Esophagus muscularis mucosa (tissue), 4 donors: ENCODE data around the gene CMTR1. TPM values are rescaled to one million over a fixed set of nuclear protein-coding genes. Genes with fewer than 3 reads are reported as not detected.

Experiments used
- DNase-seq: peaks from one replicate; pipeline ENCODE4 v3.0.0-alpha.2; 2017; ENCODE audit errors: extremely low spot score
- H3K27ac ChIP-seq, 4 donors: fragments of 200-600 bp; sonication (generic); replicated peaks in 1 of 4; 1 replicate in 3 of 4; 2 replicates in 1 of 4; pipeline ENCODE4 v1.5.1; 2016 to 2019; ENCODE audit warnings: mild to moderate bottlenecking in 1 of 4
- H3K27me3 ChIP-seq, 4 donors: fragments of 200-600 bp; sonication (generic); one replicate each; pipeline versions ENCODE4 v1.5.1 to v1.6.0; 2016 to 2019
- H3K36me3 ChIP-seq, 4 donors: fragments of 200-600 bp; sonication (generic); one replicate each; pipeline ENCODE4 v1.5.1; 2016 to 2019
- H3K4me1 ChIP-seq, 4 donors: fragments of 200-600 bp; sonication (generic); one replicate each; pipeline ENCODE4 v1.5.1; 2016 to 2019
- H3K4me3 ChIP-seq, 4 donors: fragments of 200-600 bp; sonication (generic); 1 replicate in 2 of 4; 2 replicates in 2 of 4; pipeline ENCODE4 v1.5.1; 2016 to 2019; ENCODE audit warnings: mild to moderate bottlenecking in 4 of 4, moderate library complexity in 1 of 4
- H3K9me3 ChIP-seq, 4 donors: fragments of 200-600 bp; sonication (generic); 1 replicate in 3 of 4; 2 replicates in 1 of 4; pipeline ENCODE4 v1.5.1; 2016 to 2019
- EP300 ChIP-seq: sonication (generic); formaldehyde crosslinking; IDR thresholded peaks from one replicate; pipeline ENCODE4 v1.6.1; 2017; ENCODE audit warnings: antibody characterized with exemption
- POLR2A ChIP-seq: fragments of 450-650 bp; IDR thresholded peaks from one replicate; pipeline ENCODE4 v1.6.1; 2017; ENCODE audit warnings: antibody characterized with exemption, moderate library complexity, mild to moderate bottlenecking, low read depth
- POLR2AphosphoS5 ChIP-seq, 2 donors: sonication (generic); formaldehyde crosslinking; IDR thresholded peaks; one replicate each; pipeline ENCODE4 v1.6.1; 2017; ENCODE audit warnings: antibody characterized with exemption in 2 of 2
- WGBS: methylation state at CpG from one replicate; pipeline ENCODE4 v1.1.5; 2018; 5-methylcytosine and 5-hydroxymethylcytosine counted together
- intact Hi-C: fragments of 100-400 bp; cut with DNase I; formaldehyde crosslinking; loops from one replicate; pipeline ENCODE4 v1.15.1; 2023
- total RNA-seq, 4 donors: library from RNA; depleted of rRNA; stranded (reverse); fragments of >200 nt; gene quantifications; one replicate each; pipeline versions ENCODE4 v1.1.0 to v1.2.1, GENCODE V29; 2016
- TF ChIP-seq, protein P1 (sequence below), 3 experiments: fragments of 200-600 bp in 2 of 3; fragments of 450-650 bp in 1 of 3; sonication (generic) in 2 of 3; IDR thresholded peaks; one replicate each; pipeline ENCODE4 v1.5.1; 2017 to 2019; ENCODE audit warnings: antibody characterized with exemption in 3 of 3, mild to moderate bottlenecking in 2 of 3, moderate library complexity in 1 of 3

The CMTR1 gene
- total RNA-seq, 4 donors from 2014 or later: 32.3 to 44.5 (median 35.9) TPM

DNA sequence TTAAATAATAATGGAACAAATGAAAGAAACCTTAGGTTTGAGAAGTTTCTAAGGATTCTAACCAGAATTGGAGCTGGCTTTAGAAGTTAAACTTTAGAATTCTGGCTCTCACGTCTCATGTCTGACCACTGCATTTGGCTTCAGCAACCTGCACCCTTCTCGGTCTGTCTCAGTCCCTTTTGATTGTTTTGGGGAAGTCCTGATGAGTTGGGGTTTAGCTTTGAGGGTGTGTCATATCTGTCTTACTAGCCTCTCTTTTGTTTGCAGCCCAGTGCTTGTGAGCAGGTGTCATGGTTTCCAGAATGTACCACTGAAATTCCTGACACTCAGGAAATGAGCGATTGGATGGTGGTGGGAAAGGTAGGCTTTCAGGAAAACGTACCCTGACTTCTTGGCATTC, 17.0 kb downstream of the CMTR1 start:
- no peak for TF ChIP-seq POLR2A
- TF ChIP-seq EP300: no peak
- no peak for TF ChIP-seq POLR2AphosphoS5 (IDR thresholded peaks at IDR 0.05)
- TF ChIP-seq, protein P1, sequence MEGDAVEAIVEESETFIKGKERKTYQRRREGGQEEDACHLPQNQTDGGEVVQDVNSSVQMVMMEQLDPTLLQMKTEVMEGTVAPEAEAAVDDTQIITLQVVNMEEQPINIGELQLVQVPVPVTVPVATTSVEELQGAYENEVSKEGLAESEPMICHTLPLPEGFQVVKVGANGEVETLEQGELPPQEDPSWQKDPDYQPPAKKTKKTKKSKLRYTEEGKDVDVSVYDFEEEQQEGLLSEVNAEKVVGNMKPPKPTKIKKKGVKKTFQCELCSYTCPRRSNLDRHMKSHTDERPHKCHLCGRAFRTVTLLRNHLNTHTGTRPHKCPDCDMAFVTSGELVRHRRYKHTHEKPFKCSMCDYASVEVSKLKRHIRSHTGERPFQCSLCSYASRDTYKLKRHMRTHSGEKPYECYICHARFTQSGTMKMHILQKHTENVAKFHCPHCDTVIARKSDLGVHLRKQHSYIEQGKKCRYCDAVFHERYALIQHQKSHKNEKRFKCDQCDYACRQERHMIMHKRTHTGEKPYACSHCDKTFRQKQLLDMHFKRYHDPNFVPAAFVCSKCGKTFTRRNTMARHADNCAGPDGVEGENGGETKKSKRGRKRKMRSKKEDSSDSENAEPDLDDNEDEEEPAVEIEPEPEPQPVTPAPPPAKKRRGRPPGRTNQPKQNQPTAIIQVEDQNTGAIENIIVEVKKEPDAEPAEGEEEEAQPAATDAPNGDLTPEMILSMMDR (IDR thresholded peaks at IDR 0.05): no peak
- H3K4me3 ChIP-seq: no peak overlapping the region
- H3K9me3 ChIP-seq: no peaks in the 10 kb centered on the region
- 86% methylated on average over 4 of the region's 4 CpGs for WGBS
- H3K27ac ChIP-seq: no peak overlapping the region
- intact Hi-C loops: no loop called here
- no peak for DNase-seq
- H3K4me1 ChIP-seq: peaks cover 0 to 20% (median 14%) of the 10 kb centered on the region in 4 donors
- H3K27me3 ChIP-seq: no peaks in the 10 kb centered on the region
- peaks cover 35 to 98% (median 91%) of the 10 kb centered on the region in 4 donors for H3K36me3 ChIP-seq

DNA sequence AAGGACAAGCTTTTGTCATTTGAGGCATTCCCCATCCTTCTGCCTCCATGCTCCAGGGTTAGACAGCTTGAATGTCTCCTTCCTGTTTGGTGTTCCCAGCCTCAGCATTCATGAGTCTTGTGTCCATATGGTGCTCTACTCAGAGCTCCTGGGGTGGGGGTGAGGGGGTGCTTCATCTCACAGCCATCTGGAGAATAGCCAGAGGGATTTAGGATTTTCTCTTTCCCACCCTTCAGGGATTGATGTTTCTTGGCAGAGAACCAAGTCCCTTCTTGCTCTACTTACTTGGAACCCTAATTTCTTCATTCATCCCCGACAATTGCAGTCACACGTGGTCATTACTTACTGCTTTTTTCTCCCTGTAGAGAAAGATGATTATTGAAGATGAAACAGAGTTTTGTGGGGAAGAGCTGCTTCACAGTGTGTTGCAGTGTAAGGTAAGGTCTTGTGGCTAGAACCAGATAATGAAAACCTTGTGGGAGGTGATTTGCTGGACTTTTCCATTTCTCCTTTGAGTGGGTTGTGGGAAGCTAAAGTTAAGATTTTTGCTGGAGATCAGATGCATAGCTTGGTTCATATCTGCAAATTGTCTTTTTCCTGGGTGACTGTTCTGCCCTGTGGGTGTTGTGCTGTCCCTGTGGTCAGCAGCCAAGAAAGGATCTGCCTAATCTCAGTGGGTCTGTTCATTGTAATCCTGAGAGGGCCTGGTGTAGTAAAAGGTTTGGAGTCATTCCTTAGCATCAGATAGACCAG, 18.6 kb downstream of the CMTR1 start:
- H3K4me1 ChIP-seq: peaks cover 0 to 34% (median 21%) of the 10 kb centered on the region in 4 donors
- DNase-seq: no peak
- H3K27me3 ChIP-seq: no peaks in the 10 kb centered on the region
- H3K9me3 ChIP-seq: no peaks in the 10 kb centered on the region
- intact Hi-C loops: no loop called here
- 47% methylated on average over 2 of the region's 2 CpGs for WGBS
- TF ChIP-seq, protein P1 (IDR thresholded peaks at IDR 0.05): no peak
- TF ChIP-seq POLR2AphosphoS5 (IDR thresholded peaks at IDR 0.05): no peak
- no peak for TF ChIP-seq EP300
- no peak for TF ChIP-seq POLR2A
- H3K27ac ChIP-seq: no peak overlapping the region
- no peak overlapping the region for H3K4me3 ChIP-seq
- H3K36me3 ChIP-seq: peaks cover 25 to 98% (median 85%) of the 10 kb centered on the region in 4 donors

DNA sequence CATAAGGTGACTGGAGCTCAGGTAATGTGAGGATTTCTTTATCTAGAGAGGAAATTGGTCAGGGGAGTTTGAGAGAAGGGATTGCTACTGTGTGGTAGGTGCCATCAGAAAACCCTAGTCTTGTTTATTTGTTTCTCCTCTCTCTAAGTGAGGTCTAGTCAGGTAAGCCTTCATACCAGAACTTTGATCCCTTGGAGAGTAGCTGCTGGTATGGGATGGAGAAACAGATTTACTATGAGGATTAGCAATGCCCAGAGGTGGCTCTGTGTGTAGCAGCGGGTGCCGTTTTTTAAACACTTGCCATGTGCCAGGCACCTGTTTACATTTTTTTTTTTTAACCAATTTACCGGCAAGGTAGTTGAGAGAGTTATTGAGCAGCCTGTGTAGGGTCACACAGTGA, 19.5 kb downstream of the CMTR1 start:
- Histone ChIP-seq H3K36me3 (peaks cover 17 to 94% (median 80%) of the 10 kb centered on the region in 4 donors), H3K9me3 (no peaks in the 10 kb centered on the region), H3K27ac (no peak overlapping the region), H3K4me3 (no peak overlapping the region), H3K27me3 (no peaks in the 10 kb centered on the region), H3K4me1 (peaks cover 0 to 43% (median 30%) of the 10 kb centered on the region in 4 donors)
- TF ChIP-seq, protein P1 (IDR thresholded peaks at IDR 0.05): no peak
- TF ChIP-seq POLR2AphosphoS5 (IDR thresholded peaks at IDR 0.05) (no peak), POLR2A (no peak), EP300 (no peak)
- 92% methylated on average over 3 of the region's 3 CpGs for WGBS
- intact Hi-C loops: no loop called here
- DNase-seq: no peak

- H3K4me3 ChIP-seq: no peak overlapping the region
- H3K36me3 ChIP-seq: peaks cover 28 to 97% (median 79%) of the 10 kb centered on the region in 4 donors
- H3K4me1 ChIP-seq: peaks cover 0 to 45% (median 32%) of the 10 kb centered on the region in 4 donors
- intact Hi-C loops: no loop called here
- no peak for TF ChIP-seq EP300
- no peak for TF ChIP-seq POLR2AphosphoS5 (IDR thresholded peaks at IDR 0.05)
- TF ChIP-seq POLR2A: no peak
- TF ChIP-seq, protein P1 (IDR thresholded peaks at IDR 0.05): no peak
- H3K27ac ChIP-seq: peak overlapping the region in 3 of 4 donors; percentile 1 to 53 (median 30)
- H3K27me3 ChIP-seq: no peaks in the 10 kb centered on the region
- 77% methylated on average over 8 of the region's 8 CpGs for WGBS
- no peaks in the 10 kb centered on the region for H3K9me3 ChIP-seq
- no peak for DNase-seq
Measured at GRCh38 chr6:37454420-37455140, 21.6 kb downstream of the CMTR1 start.
